Measurements from ENCODE around the gene MAN2B1. TPM values are rescaled to one million over a fixed set of nuclear protein-coding genes. Genes with fewer than 3 reads are reported as not detected.
A peak's percentile ranks its signal among the peaks of the same experiment; 100 is the strongest.

MAN2B1 gene
- total and polyA plus RNA-seq, 9 donors = 17.8 to 63.7 (median 35.0) TPM

DNA sequence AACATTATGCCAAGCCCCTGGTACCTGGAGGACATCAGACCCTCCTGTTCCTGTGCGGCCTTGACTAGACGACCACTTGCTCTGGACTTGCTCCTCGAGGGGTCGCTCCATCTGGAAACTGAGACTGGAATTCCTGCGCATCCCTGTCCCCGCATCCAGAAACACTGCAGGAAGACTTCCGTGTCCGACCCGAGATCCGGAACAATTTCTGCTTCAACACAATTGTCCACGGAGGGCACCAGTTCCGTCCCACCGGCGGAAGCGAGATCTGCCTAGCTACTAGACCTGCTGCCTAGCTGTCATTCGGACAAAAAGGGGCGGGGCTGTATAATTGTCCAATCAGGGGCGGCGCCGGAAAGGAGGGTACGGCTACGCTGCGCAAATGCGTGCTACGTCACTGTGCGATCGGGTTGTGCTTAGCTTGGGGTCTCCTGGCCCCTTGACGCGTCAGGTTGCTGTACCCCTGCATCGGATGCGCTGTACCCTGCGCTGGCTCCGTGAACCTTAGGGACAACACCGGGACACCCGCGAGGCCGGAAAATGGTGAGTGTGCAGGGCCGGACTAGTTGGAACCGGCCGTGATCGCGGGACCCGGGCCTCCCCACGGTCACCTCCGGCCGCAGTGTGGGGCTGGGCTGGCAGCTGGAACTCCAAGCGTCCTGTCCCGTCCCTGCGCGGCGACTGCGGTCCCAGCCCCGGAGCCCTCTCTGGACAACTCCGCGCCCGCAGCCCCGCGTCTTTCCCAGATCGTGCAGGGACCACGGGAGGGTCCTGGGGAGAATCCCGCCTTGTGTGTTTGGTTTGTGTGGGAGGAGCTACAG lies 55.8 kb downstream of the MAN2B1 start, which contains the start of the genes ZNF490 and ZNF791:
TSS of gene ZNF490 (minus strand) at position 274 of the 821 bp plus-strand sequence. CDS start at position 141, 133 bp downstream.
TSS of gene ZNF791 (plus strand) at position 381 of the 821 bp plus-strand sequence. CDS start at position 541, 160 bp downstream.
- peak; percentile 97 to 99 (median 98) for DNase-seq
- intact Hi-C loops (cut with DNase I) = no loop called here
- TF ChIP-seq, protein P1, sequence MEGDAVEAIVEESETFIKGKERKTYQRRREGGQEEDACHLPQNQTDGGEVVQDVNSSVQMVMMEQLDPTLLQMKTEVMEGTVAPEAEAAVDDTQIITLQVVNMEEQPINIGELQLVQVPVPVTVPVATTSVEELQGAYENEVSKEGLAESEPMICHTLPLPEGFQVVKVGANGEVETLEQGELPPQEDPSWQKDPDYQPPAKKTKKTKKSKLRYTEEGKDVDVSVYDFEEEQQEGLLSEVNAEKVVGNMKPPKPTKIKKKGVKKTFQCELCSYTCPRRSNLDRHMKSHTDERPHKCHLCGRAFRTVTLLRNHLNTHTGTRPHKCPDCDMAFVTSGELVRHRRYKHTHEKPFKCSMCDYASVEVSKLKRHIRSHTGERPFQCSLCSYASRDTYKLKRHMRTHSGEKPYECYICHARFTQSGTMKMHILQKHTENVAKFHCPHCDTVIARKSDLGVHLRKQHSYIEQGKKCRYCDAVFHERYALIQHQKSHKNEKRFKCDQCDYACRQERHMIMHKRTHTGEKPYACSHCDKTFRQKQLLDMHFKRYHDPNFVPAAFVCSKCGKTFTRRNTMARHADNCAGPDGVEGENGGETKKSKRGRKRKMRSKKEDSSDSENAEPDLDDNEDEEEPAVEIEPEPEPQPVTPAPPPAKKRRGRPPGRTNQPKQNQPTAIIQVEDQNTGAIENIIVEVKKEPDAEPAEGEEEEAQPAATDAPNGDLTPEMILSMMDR (IDR thresholded peaks at IDR 0.05) = peak in 1 of 3 donors; percentile 15
- peak; percentile 97 for TF ChIP-seq POLR2A (IDR thresholded peaks at IDR 0.05)
- TF ChIP-seq EP300 (IDR thresholded peaks at IDR 0.05) = no peak
- H3K4me3 ChIP-seq = peak within 1 kb of the TSS; percentile 99
- no peaks in the 10 kb centered on the region for H3K9me3 ChIP-seq
- H3K36me3 ChIP-seq = no peaks in the 10 kb centered on the region
- WGBS, 3 donors = 0 to 1% (median 0%) methylated on average over 56 to 61 of the region's 61 CpGs
- no peaks in the 10 kb centered on the region for H3K27me3 ChIP-seq
- H3K27ac ChIP-seq = peak within 1 kb of the TSS; percentile 96
- H3K4me1 ChIP-seq (ENCODE audit: insufficient read depth) = peaks cover 4% of the 10 kb centered on the region

DNA sequence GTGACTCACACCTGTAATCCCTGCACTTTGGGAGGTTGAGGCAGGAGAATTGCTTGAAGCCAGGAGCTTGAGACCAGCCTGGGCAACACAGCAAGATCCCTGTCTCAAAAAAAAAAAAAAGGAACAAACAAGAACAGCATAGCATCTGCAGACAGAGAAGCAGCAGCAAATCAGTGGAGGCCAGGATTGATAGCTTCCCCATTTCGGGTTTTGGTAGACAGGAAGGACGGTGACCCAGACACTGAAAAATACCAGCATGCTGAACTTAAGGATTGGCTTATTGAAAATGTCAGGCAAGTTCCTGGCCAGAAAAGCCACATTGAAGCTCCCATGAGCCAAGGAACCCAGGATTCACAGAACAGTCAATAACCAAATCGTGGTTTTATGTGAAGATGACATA lies 58.9 kb downstream of the MAN2B1 start:
- Histone ChIP-seq H3K4me3 (no peak overlapping the region), H3K27me3 (no peaks in the 10 kb centered on the region), H3K36me3 (no peaks in the 10 kb centered on the region), H3K27ac (no peak overlapping the region), H3K9me3 (no peaks in the 10 kb centered on the region), H3K4me1 (ENCODE audit: insufficient read depth) (peaks cover 1% of the 10 kb centered on the region)
- DNase-seq = peak in 1 of 5 donors; percentile 3
- intact Hi-C loops (cut with DNase I) = no loop called here
- 93 to 97% (median 94%) methylated on average over 3 of the region's 3 CpGs for WGBS, 3 donors
- TF ChIP-seq POLR2A (IDR thresholded peaks at IDR 0.05) (no peak), EP300 (IDR thresholded peaks at IDR 0.05) (no peak)
- TF ChIP-seq, protein P1 (IDR thresholded peaks at IDR 0.05) = no peak

DNA sequence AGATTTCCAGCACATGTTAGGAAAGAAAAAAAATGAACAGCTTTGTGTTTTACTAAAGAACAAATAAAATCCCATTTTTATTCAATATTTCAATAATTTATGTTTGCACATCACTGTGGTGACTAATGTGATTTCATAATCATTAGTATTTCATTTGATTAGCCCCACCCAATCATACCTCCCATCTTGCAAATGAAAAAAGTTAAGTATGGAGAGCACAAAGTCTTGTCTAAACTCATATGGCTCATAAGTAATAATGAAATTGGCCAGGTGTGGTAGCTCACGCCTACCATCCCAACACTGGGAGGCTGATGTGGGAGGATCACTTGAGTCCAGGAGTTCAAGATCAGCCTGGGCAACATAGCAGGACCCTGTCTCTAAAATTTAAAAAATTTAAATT lies 59.7 kb downstream of the MAN2B1 start:
- TF ChIP-seq EP300 (IDR thresholded peaks at IDR 0.05) = no peak
- TF ChIP-seq, protein P1 (IDR thresholded peaks at IDR 0.05) = no peak
- no peaks in the 10 kb centered on the region for H3K9me3 ChIP-seq
- H3K4me3 ChIP-seq = no peak overlapping the region
- no peaks in the 10 kb centered on the region for H3K36me3 ChIP-seq
- no peaks in the 10 kb centered on the region for H3K4me1 ChIP-seq (ENCODE audit: insufficient read depth)
- no peak for DNase-seq
- intact Hi-C loops (cut with DNase I) = no loop called here
- 89 to 100% (median 95%) methylated on average over 1 of the region's 1 CpG for WGBS, 3 donors
- no peak overlapping the region for H3K27ac ChIP-seq
- no peaks in the 10 kb centered on the region for H3K27me3 ChIP-seq

DNA sequence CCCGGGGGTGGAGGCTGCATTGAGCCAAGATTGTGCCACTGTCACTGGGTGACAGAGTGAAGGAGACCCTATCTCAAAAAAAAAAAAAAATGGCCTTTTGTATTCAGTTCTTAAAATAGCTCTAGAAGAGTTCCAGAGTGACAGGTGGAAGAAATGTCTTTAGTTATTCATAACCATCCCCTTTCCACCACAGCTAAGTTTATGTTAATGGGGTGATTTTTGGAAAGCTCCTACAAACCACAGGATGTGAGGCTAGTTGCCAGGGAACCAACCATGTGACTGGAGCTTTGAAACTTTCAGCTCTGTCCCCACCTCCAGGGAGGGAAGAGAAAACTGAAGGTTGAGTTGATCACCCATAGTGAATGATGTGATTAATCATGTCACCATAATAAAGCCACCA lies 62.8 kb downstream of the MAN2B1 start:
- WGBS, 3 donors = 79 to 89% (median 88%) methylated on average over 1 of the region's 1 CpG
- TF ChIP-seq, protein P1 (IDR thresholded peaks at IDR 0.05) = no peak
- TF ChIP-seq POLR2A (IDR thresholded peaks at IDR 0.05) = no peak
- TF ChIP-seq EP300 (IDR thresholded peaks at IDR 0.05) = no peak
- H3K9me3 ChIP-seq = no peaks in the 10 kb centered on the region
- H3K27ac ChIP-seq = no peak overlapping the region
- H3K36me3 ChIP-seq = no peaks in the 10 kb centered on the region
- H3K4me1 ChIP-seq (ENCODE audit: insufficient read depth) = no peaks in the 10 kb centered on the region
- intact Hi-C loops (cut with DNase I) = no loop called here
- no peaks in the 10 kb centered on the region for H3K27me3 ChIP-seq
- no peak overlapping the region for H3K4me3 ChIP-seq
- no peak for DNase-seq
